ENCODE data around the gene ATP11B.

ATP11B gene

GRCh38 chr3:182792901-182793662 is at the start of gene ATP11B:
TSS of gene ATP11B (plus strand) at chr3:182793504. CDS start at chr3:182793760, 256 bp downstream.
- DNase-seq (ENCODE audit: low spot score), result peak; percentile 72

GRCh38 chr3:182746959-182747358 is 46.3 kb upstream of the ATP11B start:
- no peak for DNase-seq (ENCODE audit: low spot score)

- DNase-seq (ENCODE audit: low spot score), result no peak
Measured at GRCh38 chr3:182755308-182755707, 38.0 kb upstream of the ATP11B start.

GRCh38 chr3:182755712-182756111 is 37.6 kb upstream of the ATP11B start:
- no peak for DNase-seq (ENCODE audit: low spot score)

- no peak for DNase-seq (ENCODE audit: low spot score)
Measured at GRCh38 chr3:182760576-182761164, 32.6 kb upstream of the ATP11B start.

- DNase-seq (ENCODE audit: low spot score), result no peak
Measured at GRCh38 chr3:182763896-182764295, 29.4 kb upstream of the ATP11B start.

GRCh38 chr3:182765287-182765686 is 28.0 kb upstream of the ATP11B start:
- no peak for DNase-seq (ENCODE audit: low spot score)

GRCh38 chr3:182766099-182766498 is 27.2 kb upstream of the ATP11B start:
- DNase-seq (ENCODE audit: low spot score), result no peak

GRCh38 chr3:182768413-182768812 is 24.9 kb upstream of the ATP11B start:
- no peak for DNase-seq (ENCODE audit: low spot score)

GRCh38 chr3:182769673-182770072 is 23.6 kb upstream of the ATP11B start:
- no peak for DNase-seq (ENCODE audit: low spot score)

GRCh38 chr3:182782149-182782548 is 11.2 kb upstream of the ATP11B start:
- DNase-seq (ENCODE audit: low spot score), result no peak

- DNase-seq (ENCODE audit: low spot score), result no peak
Measured at GRCh38 chr3:182783106-182783505, 10.2 kb upstream of the ATP11B start.

- no peak for DNase-seq (ENCODE audit: low spot score)
Measured at GRCh38 chr3:182784542-182784941, 8.8 kb upstream of the ATP11B start.

- DNase-seq (ENCODE audit: low spot score), result no peak
Measured at GRCh38 chr3:182785142-182785541, 8.2 kb upstream of the ATP11B start.

- DNase-seq (ENCODE audit: low spot score), result no peak
Measured at GRCh38 chr3:182785756-182786155, 7.5 kb upstream of the ATP11B start.

GRCh38 chr3:182786564-182787196 is 6.6 kb upstream of the ATP11B start:
- no peak for DNase-seq (ENCODE audit: low spot score)

- no peak for DNase-seq (ENCODE audit: low spot score)
Measured at GRCh38 chr3:182787302-182788036, 5.8 kb upstream of the ATP11B start.

GRCh38 chr3:182789371-182789770 is 3.9 kb upstream of the ATP11B start:
- no peak for DNase-seq (ENCODE audit: low spot score)

GRCh38 chr3:182790612-182791011 is 2.7 kb upstream of the ATP11B start:
- no peak for DNase-seq (ENCODE audit: low spot score)

GRCh38 chr3:182793663-182794454 is 555 bp downstream of the ATP11B start:
- peak; percentile 56 for DNase-seq (ENCODE audit: low spot score)

GRCh38 chr3:182794455-182795388 is 1.4 kb downstream of the ATP11B start:
- DNase-seq (ENCODE audit: low spot score), result peak; percentile 24
